Measurements from ENCODE around the gene LRRC31.

The LRRC31 gene

DNA sequence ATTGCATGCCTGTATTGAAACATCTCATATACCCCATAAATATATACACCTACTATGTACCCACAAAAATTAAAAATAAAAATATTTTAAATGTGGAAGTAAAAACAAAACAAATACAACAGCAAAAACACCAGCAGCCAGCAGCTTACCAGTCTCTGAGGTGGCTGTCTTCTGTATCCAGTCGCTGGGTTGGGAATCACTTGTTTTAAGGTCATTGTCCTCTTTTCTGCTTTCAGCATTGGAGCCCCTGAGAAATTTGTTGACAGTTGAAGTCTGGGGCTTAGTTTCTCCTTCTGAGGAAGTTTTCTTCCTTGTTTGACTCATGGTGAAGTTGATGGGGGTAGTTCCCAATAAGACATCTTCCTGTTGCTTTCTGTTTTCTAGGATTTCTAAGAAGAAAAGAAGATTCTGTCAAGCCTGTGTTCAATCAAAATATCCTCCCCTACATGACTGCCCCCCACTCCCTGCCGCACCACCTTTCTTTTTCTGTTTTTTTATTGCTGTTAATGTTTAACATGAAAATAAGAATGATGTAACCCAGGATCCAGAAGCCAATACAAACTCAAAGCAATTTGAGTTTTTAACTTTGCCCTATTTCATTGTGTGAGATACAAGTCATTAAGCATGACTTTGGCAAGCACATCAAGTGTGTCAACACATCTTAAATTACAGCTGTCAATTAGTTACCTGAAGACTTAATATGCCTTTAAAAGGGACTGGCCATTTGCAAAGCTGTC, at the start of gene LRRC31:
Gene LRRC31, minus strand, starts transcription at position 452 of the 737 bp plus-strand sequence. Its CDS starts 128 bp downstream, at position 324.
- no peak for DNase-seq

DNA sequence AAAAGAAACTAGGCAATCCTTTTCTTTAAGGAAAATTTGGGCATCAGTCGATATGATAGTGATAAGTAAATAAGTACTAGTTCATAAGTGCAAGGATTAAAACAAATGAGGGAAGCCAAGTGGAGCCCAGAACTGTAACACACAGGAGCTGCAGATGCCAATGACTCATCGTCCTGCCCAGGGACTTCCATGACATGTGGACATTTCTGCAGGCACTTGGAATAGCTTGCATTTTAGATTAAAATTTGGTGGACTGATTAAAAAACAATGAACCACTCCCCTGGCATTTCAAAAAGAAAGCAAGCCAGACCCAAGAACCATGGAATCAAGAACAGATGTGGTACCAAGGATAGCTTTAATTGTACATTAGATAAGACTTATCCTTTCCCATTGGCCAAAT, 44.6 kb upstream of the LRRC31 start:
- DNase-seq: no peak

DNA sequence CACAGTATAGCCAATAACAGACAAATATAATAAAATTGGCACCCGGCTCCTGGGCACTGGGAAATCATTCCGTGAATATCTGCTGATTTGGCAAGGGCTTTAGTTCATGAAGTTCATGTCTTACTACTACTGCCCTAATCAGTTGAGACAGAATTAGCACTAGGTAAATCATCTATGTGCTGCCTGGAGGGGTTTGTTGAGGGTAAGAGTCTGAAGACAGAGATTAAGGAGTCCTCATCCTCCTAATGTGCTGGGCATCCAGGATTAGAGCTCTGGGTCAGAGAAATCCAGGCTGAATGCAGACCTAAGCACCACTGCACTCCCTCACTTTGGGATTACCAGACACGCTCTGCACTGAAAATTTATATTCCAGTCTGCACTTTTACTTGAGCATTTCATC, 43.6 kb upstream of the LRRC31 start:
- no peak for DNase-seq

- no peak for DNase-seq
Measured at GRCh38 chr3:169911272-169911671, 41.5 kb upstream of the LRRC31 start, which contains the start of gene SAMD7. TSS of gene SAMD7 (plus strand) at chr3:169911572. CDS start at chr3:169919499, 7,927 bp downstream.

DNA sequence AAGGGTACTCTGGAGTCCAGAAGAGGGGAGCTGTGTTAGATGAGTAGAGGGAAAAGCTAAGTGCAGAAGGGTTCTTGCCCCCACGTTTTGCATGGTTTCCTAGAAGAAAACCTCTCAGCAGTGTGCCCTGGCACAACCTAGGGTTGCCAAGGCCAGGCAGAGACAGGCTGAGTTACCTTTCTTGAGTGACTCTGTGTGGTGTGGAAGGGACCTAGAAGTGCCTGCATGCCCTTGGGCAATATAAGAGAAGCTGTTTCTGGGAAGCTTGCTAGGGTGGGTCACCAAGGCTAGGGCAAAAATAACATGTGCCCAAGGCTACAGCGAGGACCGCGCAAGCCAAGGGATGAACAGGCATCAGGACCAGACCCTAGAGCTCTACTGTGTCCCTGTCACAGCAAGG, 38.2 kb upstream of the LRRC31 start:
- no peak for DNase-seq

- no peak for DNase-seq
Measured at GRCh38 chr3:169907476-169907875, 37.7 kb upstream of the LRRC31 start.

- DNase-seq: no peak
Measured at GRCh38 chr3:169905404-169905803, 35.7 kb upstream of the LRRC31 start.

GRCh38 chr3:169901453-169901852, 31.7 kb upstream of the LRRC31 start:
- no peak for DNase-seq

DNA sequence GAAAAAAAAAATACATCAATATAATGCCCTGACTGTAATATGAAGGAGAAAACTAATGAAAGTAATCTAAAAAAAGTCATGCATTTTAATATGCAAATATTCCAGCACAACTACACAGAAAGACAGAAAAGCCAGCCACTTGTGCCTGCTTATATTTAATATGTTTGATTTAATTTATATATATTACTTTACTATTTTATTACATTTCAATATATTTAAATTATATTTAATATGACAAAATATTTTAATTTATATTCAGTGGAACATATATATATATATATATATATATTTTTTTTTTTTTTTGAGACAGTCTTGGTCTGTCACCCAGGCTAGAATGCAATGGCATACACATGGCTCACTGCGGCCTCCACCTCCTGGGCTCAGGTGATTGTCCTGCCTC, 27.5 kb upstream of the LRRC31 start:
- no peak for DNase-seq

DNA sequence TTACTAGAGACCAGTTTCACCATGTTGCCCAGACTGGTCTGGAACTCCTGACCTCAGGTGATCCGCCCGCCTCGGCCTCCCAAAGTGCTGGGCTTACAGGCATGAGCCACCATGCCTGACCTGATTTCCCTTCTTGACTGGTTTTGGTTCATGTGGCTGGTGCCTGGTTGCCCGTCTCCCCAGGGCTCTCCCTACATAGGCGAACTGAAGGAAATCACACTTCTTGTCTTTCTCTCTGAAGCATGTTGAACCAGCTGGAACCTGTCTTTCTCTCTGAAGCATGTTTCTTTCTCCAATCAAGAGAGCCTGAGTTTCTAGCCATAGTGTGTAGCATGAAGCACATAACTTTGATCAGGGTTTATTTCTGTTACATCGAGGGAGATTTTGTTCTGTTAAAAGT, 25.3 kb upstream of the LRRC31 start:
- DNase-seq: no peak

DNA sequence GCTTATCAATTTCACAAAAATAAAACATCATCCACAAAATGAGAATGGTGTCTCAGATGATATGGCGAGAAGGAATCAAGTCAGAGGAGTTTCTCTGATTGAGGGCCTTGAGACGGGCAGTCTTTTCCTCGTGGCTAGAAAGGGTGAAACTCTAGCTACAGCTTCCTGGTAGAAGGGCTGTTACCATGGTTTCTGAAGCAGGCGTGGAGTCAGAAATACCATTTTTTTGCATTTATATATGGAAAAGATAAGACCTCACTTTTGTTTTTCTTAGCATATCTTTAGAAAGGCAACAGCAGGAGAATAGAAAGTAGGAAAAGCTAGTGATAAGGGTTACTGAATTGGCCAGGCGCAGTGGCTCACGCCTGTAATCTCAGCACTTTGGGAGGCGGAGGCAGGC, 24.4 kb upstream of the LRRC31 start:
- no peak for DNase-seq

DNA sequence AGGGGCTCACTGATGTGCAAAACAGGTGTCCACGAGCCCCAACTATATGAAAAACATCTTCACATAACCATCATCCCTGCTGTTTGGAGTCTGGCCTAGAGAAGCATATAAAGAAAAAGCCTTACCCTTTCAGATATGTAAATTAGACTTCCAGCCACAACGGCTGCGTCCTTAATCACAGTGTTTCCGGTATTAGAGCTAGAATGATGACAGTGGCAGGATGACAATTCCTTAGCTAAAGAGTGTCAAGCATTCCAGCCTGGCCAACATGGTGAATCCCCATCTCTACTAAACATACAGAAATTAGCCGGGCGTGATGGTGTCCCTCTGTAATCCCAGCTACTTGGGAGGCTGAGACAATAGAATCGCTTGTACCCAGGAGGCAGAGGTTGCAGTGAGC, 22.2 kb upstream of the LRRC31 start:
- no peak for DNase-seq

- DNase-seq: peak; percentile 14
Measured at GRCh38 chr3:169886671-169887070, 16.9 kb upstream of the LRRC31 start.

GRCh38 chr3:169880576-169881250, 11.0 kb upstream of the LRRC31 start:
- DNase-seq: no peak

DNA sequence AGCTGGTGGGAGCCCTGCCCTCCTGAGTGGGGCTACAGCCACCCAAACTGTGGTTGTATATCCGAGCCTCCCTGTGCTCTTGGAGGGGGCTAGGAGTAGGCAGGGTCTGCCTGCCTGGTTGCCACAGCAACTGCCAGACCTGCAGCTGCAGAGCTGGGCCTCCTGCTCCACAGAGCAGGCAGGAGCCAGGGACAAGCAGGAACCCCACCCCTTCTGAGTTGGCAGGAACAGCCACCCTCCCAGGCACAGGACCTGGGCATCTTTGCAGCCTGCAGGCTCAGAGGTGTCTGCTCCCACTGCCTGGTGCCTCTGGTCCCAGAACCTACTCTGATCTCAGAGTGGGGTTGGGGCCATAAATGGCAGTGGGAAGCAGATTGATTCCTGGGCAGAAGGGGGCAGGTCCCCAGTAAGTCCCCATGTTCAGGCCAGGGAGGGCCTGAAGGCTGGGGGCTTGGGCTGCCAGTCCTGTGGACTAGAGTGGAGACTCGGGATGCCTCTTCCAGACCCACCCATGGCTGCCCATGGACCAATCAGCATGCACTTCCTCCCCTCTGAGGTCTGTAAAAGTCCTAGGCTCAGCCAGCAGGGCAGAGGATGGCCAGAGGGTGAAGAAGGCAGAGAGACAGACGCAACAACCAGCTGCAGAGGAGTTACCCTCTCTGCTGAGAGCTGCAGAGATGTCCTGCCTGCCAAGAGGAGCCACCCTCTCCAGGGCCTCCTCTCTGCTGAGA, 10.3 kb upstream of the LRRC31 start:
- no peak for DNase-seq

DNA sequence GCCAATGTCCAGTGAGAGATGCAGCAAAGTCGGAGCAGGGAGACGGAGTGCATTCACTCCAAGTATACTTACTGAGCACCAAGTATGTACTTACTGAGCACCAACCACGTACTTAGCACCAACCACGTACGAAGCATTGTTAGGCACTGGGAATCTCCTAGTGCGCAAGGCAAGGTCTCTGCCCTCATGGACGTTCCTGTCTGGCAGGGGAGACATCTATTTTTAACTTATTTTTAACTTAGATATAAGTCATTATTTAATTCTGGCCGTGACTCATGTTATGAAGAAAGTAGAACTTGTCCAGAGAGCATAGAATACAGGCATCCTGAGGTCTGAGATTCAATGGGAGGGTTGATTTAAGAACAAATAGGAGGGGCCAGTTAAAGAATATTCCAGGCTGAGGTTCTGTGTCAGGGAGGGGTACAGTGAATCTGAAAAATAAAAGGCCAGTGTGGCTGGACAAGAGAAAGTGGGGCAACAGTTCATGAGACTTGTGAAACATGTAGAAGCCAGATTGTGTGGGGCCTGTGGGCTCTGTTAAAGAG, 9.3 kb upstream of the LRRC31 start:
- DNase-seq: no peak

DNA sequence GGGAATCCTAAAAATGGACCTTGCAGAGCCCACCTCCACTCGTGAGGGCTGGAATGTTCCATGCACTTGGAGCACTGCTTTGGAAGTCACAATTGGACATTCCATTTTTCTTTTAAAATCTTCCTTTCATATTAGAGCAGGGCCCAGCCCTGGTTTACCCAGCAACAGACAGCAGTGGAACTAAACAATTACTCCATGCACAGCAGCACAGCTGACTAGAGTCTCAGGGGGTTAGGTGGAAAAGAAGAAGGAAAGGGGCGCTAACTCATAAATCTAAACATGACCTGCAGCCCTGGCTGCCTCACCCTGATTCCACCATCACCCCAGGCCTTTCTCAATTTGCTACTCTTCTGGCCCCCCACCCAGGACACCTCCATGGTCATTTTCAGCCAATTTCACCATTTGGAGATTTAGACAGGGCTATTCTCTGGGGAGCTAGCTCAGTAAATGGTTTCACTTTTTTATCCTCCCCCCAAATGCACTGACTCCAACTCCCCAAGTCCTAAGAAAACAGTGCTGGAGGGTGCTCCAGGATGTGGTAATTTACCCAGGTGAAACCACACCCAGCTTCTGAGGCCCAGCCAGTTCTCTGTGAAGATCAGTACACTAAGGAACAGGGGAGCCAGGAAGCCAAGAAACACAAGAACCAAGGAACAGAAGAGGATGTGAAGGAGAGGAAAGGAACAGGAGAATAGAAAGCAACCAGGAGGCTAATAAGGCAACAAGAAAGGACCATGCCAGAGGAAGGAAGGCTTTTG, 1.6 kb upstream of the LRRC31 start:
- no peak for DNase-seq

DNA sequence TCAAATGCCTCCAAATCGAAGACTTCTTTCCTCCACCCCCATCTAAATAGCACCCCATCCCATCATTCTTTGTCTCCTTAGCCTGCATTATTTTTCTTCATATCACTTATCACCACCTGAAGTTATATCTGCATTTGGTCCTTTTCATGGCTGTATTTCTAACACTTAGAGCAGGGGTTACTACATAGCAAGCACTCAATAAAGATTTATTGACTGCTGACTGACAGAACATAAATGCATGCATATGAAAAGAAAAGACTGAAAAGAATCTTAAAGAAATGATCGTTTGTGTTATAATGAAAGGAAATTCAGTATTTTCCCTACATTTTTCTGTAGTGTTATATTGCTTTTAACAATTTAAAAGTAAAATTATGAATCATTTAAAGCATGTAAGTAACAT, 1.4 kb downstream of the LRRC31 start:
- no peak for DNase-seq

GRCh38 chr3:169867584-169868210, 2.0 kb downstream of the LRRC31 start:
- DNase-seq: no peak

DNA sequence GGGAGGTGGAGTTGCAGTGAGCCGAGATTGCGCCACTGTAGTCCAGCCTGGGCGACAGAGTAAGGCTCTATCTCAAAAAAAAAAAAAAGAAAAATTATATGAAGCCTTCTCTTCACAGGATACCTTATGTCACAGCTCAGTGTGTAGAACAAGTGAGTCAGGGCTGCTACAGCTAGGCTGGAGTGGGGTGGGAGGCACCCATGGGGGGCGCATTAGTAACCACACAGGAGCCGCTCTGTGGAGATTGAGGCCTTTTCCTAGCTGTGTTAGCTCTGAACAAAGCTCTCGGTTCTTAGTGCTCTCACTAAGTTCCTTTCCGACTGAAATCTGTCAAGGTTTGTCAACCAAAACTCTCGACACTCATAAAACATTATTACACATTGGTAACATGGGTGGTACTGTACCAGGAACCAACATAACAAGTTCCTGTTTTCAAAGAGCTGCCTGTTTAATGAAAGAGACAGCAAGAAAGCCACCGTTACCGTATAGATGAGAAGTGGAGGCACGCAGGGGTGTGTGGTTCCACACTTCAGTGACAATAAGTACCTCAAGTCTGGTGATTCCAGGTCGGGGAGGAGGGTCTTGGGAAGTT, 4.5 kb downstream of the LRRC31 start:
- no peak for DNase-seq

DNA sequence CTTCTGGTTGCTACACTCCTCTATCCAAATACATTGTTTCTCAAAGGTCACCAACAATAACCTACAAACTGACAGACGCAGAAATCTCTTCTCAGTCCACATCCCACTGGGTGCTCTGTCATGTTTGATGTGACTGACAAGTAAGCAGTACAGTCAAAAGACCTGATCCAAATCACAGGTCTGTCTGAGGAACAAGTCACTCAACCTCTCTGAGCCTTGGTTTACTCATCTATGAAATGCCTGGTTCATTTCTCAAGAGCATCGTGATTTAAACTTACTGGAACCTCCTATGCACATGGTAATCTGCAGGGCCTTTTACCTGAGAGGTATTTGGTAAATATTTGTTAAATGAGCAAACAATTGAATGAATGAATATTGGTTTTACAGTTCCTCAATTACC, 5.5 kb downstream of the LRRC31 start:
- DNase-seq: no peak

DNA sequence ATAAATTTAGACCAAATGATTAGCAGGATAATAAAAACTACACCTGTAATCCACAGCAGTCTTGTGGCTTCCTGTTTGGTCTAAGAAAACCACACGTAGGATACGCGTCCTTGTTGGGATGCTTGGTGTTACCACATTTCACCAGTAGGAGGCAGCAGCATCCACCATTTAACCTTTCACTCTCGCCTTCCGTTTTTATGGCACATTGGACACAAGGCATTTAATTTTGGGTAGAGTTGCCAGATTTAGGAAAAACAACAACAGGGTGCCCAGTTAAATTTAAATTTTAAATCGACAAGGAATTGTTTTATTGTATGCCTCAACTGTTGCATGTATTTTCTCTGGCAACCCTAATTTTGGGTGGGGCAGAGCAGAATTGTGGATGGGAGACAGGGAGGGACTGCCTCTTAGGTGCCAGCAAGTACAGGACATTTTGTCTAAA, 6.3 kb downstream of the LRRC31 start:
- DNase-seq: peak; percentile 42

Data from NCI-H1092 treated with DMSO at 0.1 percent for 48 hours (cell line).